ENCODE measurements around the gene FAM110C. TPM values are rescaled to one million over a fixed set of nuclear protein-coding genes. Genes with fewer than 3 reads are reported as not detected.

FAM110C gene
- total RNA-seq, 4 donors from 2014 or later, result 10.0 to 23.8 (median 13.0) TPM

DNA sequence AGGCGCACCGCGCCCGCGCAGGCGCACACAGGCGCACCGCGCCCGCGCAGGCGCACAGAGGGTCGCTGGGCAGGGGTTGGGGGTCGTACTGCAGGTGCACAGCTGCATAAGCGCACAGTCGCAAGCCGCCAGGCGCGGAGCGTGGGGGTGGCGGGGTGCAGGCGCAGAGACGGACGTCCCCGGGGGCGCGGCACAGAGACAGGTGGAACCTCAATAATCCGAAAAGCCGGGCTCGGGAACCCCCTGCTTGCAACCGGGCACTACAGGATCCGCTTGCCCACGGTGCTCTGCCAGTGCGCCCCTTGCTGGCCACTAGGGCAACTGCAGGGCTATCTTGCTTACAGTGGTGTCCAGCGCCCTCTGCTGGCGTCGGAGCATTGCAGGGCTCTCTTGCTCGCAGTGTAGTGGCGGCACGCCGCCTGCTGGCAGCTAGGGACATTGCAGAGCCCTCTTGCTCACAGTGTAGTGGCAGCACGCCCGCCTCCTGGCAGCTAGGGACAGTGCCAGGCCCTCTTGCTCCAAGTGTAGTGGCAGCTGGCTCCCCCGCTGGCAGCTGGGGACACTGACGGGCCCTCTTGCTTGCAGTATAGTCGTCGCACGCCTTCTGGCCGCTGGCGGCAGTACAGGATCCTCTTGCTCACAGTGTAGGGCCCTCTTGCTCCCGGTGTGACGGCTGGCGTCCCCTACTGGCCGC is 34.9 kb downstream of the FAM110C start:
- Histone ChIP-seq H3K27ac (no peak overlapping the region), H3K4me1 (no peaks in the 10 kb centered on the region), H3K9me3 (no peaks in the 10 kb centered on the region), H3K27me3 (no peaks in the 10 kb centered on the region), H3K4me3 (replicated peaks in 1 of 3) (no peak overlapping the region), H3K36me3 (no peaks in the 10 kb centered on the region)
- peak; percentile 48 to 56 for DNase-seq
- intact Hi-C loops (cut with DNase I), result no loop called here
- no peak for TF ChIP-seq POLR2A (IDR thresholded peaks at IDR 0.05)
- TF ChIP-seq, protein P1, sequence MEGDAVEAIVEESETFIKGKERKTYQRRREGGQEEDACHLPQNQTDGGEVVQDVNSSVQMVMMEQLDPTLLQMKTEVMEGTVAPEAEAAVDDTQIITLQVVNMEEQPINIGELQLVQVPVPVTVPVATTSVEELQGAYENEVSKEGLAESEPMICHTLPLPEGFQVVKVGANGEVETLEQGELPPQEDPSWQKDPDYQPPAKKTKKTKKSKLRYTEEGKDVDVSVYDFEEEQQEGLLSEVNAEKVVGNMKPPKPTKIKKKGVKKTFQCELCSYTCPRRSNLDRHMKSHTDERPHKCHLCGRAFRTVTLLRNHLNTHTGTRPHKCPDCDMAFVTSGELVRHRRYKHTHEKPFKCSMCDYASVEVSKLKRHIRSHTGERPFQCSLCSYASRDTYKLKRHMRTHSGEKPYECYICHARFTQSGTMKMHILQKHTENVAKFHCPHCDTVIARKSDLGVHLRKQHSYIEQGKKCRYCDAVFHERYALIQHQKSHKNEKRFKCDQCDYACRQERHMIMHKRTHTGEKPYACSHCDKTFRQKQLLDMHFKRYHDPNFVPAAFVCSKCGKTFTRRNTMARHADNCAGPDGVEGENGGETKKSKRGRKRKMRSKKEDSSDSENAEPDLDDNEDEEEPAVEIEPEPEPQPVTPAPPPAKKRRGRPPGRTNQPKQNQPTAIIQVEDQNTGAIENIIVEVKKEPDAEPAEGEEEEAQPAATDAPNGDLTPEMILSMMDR (IDR thresholded peaks at IDR 0.05), result peak in 4 of 6 experiments; percentile 24 to 45 (median 35)
- 59 to 64% methylated on average over 13 to 29 of the region's 54 CpGs for WGBS, 2 donors

DNA sequence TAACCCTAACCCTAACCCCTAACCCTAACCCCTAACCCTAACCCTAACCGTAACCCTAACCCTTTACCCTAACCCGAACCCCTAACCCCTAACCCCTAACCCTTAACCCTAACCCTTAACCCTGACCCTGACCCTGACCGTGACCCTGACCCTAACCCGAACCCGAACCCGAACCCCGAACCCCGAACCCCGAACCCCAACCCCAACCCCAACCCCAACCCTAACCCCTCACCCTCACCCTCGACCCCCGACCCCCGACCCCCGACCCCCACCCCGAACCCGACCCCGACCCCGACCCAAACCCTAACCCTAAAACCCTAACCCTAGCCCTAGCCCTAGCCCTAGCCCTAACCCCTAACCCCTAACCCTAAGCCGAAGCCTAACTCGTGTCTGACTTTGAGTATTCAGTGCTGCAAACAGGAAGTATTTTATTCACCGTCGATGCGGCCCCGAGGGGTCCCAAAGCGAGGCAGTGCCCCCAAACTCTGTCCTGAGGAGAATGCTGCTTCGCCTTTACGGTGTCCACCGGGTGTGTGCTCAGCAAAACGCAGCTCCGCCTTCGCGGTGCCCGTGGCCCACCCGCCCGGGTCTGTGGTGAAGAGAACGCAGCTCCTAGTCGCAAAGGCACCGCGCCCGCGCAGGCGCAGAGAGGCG is 36.0 kb downstream of the FAM110C start:
- Histone ChIP-seq H3K4me3 (replicated peaks in 1 of 3) (no peak overlapping the region), H3K36me3 (no peaks in the 10 kb centered on the region), H3K27ac (no peak overlapping the region), H3K9me3 (no peaks in the 10 kb centered on the region), H3K4me1 (no peaks in the 10 kb centered on the region), H3K27me3 (no peaks in the 10 kb centered on the region)
- intact Hi-C loops (cut with DNase I), result no loop called here
- TF ChIP-seq, protein P1 (IDR thresholded peaks at IDR 0.05), result no peak
- no peak for TF ChIP-seq POLR2A (IDR thresholded peaks at IDR 0.05)
- DNase-seq, result no peak
- 82 to 88% methylated on average over 5 to 26 of the region's 42 CpGs for WGBS, 2 donors

Other genes starting within 250 kb of the FAM110C start
- 100 to 1,000 TPM in 1 of 4 donors, 10 to 100 TPM in 3; 76.5 to 128 (median 85.1) TPM for gene SH3YL1, start 217.5 kb upstream of the FAM110C start, total RNA-seq
- 100 to 1,000 TPM; 117 to 136 (median 128) TPM for gene ACP1, start 218.4 kb upstream of the FAM110C start, total RNA-seq
- 1 to 10 TPM; 1.3 to 9.8 (median 7.3) TPM for gene ALKAL2, start 241.6 kb upstream of the FAM110C start, total RNA-seq